Trophoblast cell (in vitro differentiated cells and primary cell): ENCODE results near the gene SLC31A1.

Experiments
- DNase-seq, 2 donors: peaks; one replicate each; pipeline ENCODE4 v3.0.0-alpha.2; 2016
- H2AFZ ChIP-seq: 2 replicates; pipeline ENCODE4 v1.6.1; 2013; ENCODE audit warnings: low read length, moderate library complexity, mild to moderate bottlenecking; ENCODE audit not compliant: insufficient read depth, poor library complexity
- H2AK5ac ChIP-seq: 2 replicates; pipeline ENCODE4 v1.6.1; 2013; ENCODE audit warnings: mild to moderate bottlenecking, low read length
- H2BK120ac ChIP-seq: 2 replicates; pipeline ENCODE4 v1.6.1; 2013; ENCODE audit warnings: low read length, mild to moderate bottlenecking, moderate library complexity; ENCODE audit not compliant: insufficient read depth, poor library complexity
- H2BK12ac ChIP-seq: 2 replicates; pipeline ENCODE4 v1.6.1; 2013; ENCODE audit warnings: mild to moderate bottlenecking, low read length, moderate library complexity
- H2BK5ac ChIP-seq: 2 replicates; pipeline ENCODE4 v1.6.1; 2013; ENCODE audit warnings: low read length, low read depth, moderate library complexity, mild to moderate bottlenecking; ENCODE audit not compliant: poor library complexity
- H3K14ac ChIP-seq: 2 replicates; pipeline ENCODE4 v1.6.1; 2013; ENCODE audit warnings: mild to moderate bottlenecking, low read length
- H3K18ac ChIP-seq: 2 replicates; pipeline ENCODE4 v1.6.1; 2013; ENCODE audit warnings: mild to moderate bottlenecking, low read length
- H3K23ac ChIP-seq: 2 replicates; pipeline ENCODE4 v1.6.1; 2013; ENCODE audit warnings: low read length
- H3K27ac ChIP-seq: 2 replicates; pipeline ENCODE4 v1.5.1; 2013; ENCODE audit warnings: low read depth, mild to moderate bottlenecking, inconsistent platforms, low read length, moderate library complexity
- H3K27me3 ChIP-seq: 2 replicates; pipeline ENCODE4 v1.6.1; 2013; ENCODE audit warnings: inconsistent platforms, mild to moderate bottlenecking, low read length, moderate library complexity; ENCODE audit not compliant: insufficient read depth
- H3K36me3 ChIP-seq, 2 experiments: 1 replicate in 1 of 2; 2 replicates in 1 of 2; pipeline ENCODE4 v1.6.1; 2013; ENCODE audit warnings: low read length in 2 of 2, mild to moderate bottlenecking in 2 of 2, moderate library complexity in 1 of 2; ENCODE audit not compliant: insufficient read depth in 2 of 2, control insufficient read depth in 1 of 2
- H3K4ac ChIP-seq: 2 replicates; pipeline ENCODE4 v1.6.1; 2013; ENCODE audit warnings: low read depth, mild to moderate bottlenecking, low read length, moderate library complexity
- H3K4me1 ChIP-seq, 2 experiments: 1 replicate in 1 of 2; 2 replicates in 1 of 2; pipeline ENCODE4 v1.6.1; 2013; ENCODE audit warnings: low read length in 2 of 2, mild to moderate bottlenecking in 2 of 2, moderate library complexity in 1 of 2; ENCODE audit not compliant: insufficient read depth in 2 of 2, control insufficient read depth in 1 of 2
- H3K4me2 ChIP-seq: 2 replicates; pipeline ENCODE4 v1.6.1; 2013; ENCODE audit warnings: inconsistent platforms, mild to moderate bottlenecking, low read length, moderate library complexity
- H3K4me3 ChIP-seq: 2 replicates; pipeline ENCODE4 v1.5.1; 2013; ENCODE audit warnings: mild to moderate bottlenecking, low read depth, low read length, inconsistent platforms
- H3K79me1 ChIP-seq: one replicate; pipeline ENCODE4 v1.6.1; 2013; ENCODE audit warnings: low read length
- H3K79me2 ChIP-seq: 2 replicates; pipeline ENCODE4 v1.6.1; 2013; ENCODE audit warnings: low read length, mild to moderate bottlenecking; ENCODE audit not compliant: control insufficient read depth, insufficient read depth, poor library complexity
- H3K9ac ChIP-seq: 2 replicates; pipeline ENCODE4 v1.6.1; 2013; ENCODE audit warnings: mild to moderate bottlenecking, low read length
- H3K9me3 ChIP-seq: 2 replicates; pipeline ENCODE4 v1.6.1; 2013; ENCODE audit warnings: low read depth, mild to moderate bottlenecking, control low read depth, inconsistent platforms, low read length; ENCODE audit not compliant: insufficient read depth
- H4K12ac ChIP-seq: 2 replicates; pipeline ENCODE4 v1.6.1; 2013; ENCODE audit warnings: low read depth, mild to moderate bottlenecking, low read length, moderate library complexity
- H4K8ac ChIP-seq: 2 replicates; pipeline ENCODE4 v1.6.1; 2013; ENCODE audit warnings: low read depth, mild to moderate bottlenecking, low read length, moderate library complexity
- H4K91ac ChIP-seq: one replicate; pipeline ENCODE4 v1.6.1; 2013; ENCODE audit warnings: low read depth, mild to moderate bottlenecking, low read length, moderate library complexity
- WGBS: extraction: QIAGEN DNeasy Blood & Tissue Kit; methylation state at CpG from one replicate; pipeline ENCODE4 v1.1.7; 2013; ENCODE audit warnings: missing lambda C conversion rate; ENCODE audit not compliant: insufficient read length, insufficient coverage; ENCODE audit errors: extremely low coverage; 5-methylcytosine and 5-hydroxymethylcytosine counted together

SLC31A1 gene

DNA sequence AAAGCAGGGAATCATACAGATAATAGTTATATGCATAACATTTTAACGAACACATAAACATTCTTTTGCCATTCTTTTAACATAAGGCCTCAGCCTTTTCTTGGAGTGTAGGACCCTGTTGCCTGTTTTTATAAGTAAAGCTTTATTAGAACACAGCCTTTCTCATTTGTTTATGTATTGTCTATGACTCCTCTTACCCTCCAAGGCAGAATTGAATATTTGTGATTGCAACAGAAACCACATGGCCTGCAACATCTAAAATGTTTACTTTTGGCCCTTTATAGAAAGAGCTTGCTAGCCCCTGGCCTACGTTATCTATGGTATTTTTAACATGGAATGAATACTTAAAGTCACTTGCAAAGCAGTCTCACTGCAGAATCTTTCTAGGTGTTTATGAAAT, 2.6 kb downstream of the SLC31A1 start:
- H3K14ac ChIP-seq: no peak overlapping the region
- H3K4ac ChIP-seq: no peak overlapping the region
- H4K12ac ChIP-seq: no peak overlapping the region
- H3K36me3 ChIP-seq: peaks cover 0 to 7% of the 10 kb centered on the region in 2 experiments
- no peak overlapping the region for H3K4me3 ChIP-seq
- no peak overlapping the region for H3K9ac ChIP-seq
- no peaks in the 10 kb centered on the region for H3K27me3 ChIP-seq
- H3K18ac ChIP-seq: no peak overlapping the region
- WGBS: no CpG with 5 or more reads among the region's 2 CpGs
- peak; percentile 54 to 83 for DNase-seq
- H4K91ac ChIP-seq: no peak overlapping the region
- H3K27ac ChIP-seq: no peak overlapping the region
- H4K8ac ChIP-seq: no peak overlapping the region
- no peak overlapping the region for H2AFZ ChIP-seq
- H3K4me1 ChIP-seq: peaks cover 6 to 9% of the 10 kb centered on the region in 2 experiments
- H2BK12ac ChIP-seq: no peak overlapping the region
- H2BK120ac ChIP-seq: no peak overlapping the region
- no peaks in the 10 kb centered on the region for H3K9me3 ChIP-seq
- H3K4me2 ChIP-seq: no peak overlapping the region
- peaks cover 6% of the 10 kb centered on the region for H3K79me1 ChIP-seq
- H3K79me2 ChIP-seq: peaks cover 10% of the 10 kb centered on the region
- no peak overlapping the region for H2AK5ac ChIP-seq
- H2BK5ac ChIP-seq: no peak overlapping the region
- H3K23ac ChIP-seq: no peak overlapping the region

DNA sequence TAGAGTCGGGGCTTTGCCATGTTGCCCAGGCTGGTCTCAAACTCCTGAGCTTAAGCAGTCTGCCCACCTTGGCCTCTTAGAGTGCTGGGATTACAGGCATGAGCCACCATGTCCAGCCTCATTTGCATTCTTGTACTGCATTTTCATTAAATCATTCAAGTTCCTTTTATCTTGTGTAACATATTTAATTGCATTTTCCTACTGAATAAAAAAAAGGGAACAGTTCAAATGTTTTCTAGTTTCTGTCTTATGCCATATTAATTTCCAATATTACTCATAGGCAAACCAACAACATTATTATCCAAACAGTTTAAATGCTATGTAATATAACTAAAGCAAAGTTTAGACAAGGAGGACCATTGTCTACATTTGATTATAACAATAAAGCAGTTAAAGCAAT, 6.1 kb downstream of the SLC31A1 start:
- Histone ChIP-seq H4K8ac (no peak overlapping the region), H3K14ac (no peak overlapping the region), H3K27me3 (no peaks in the 10 kb centered on the region), H3K36me3 (peaks cover 0 to 7% of the 10 kb centered on the region in 2 experiments), H4K91ac (no peak overlapping the region), H3K18ac (no peak overlapping the region), H2BK120ac (no peak overlapping the region), H3K27ac (no peak overlapping the region), H3K4me2 (no peak overlapping the region), H3K23ac (no peak overlapping the region), H3K79me1 (no peaks in the 10 kb centered on the region), H3K4ac (no peak overlapping the region), H4K12ac (no peak overlapping the region), H2BK5ac (no peak overlapping the region), H2BK12ac (no peak overlapping the region), H2AK5ac (no peak overlapping the region), H3K4me1 (peaks cover 3% of the 10 kb centered on the region in 2 experiments), H2AFZ (no peak overlapping the region), H3K4me3 (no peak overlapping the region), H3K79me2 (peaks cover 3% of the 10 kb centered on the region), H3K9me3 (no peaks in the 10 kb centered on the region), H3K9ac (no peak overlapping the region)
- no peak for DNase-seq
- WGBS: no CpG with 5 or more reads among the region's 1 CpG

GRCh38 chr9:113228130-113228665, 6.9 kb downstream of the SLC31A1 start:
- Histone ChIP-seq H3K4me1 (no peaks in the 10 kb centered on the region), H2AFZ (no peak overlapping the region), H2AK5ac (no peak overlapping the region), H3K27me3 (no peaks in the 10 kb centered on the region), H3K9me3 (no peaks in the 10 kb centered on the region), H3K18ac (no peak overlapping the region), H4K12ac (no peak overlapping the region), H3K23ac (no peak overlapping the region), H2BK120ac (no peak overlapping the region), H3K36me3 (peaks cover 0 to 7% of the 10 kb centered on the region in 2 experiments), H3K14ac (no peak overlapping the region), H3K79me2 (no peaks in the 10 kb centered on the region), H3K9ac (no peak overlapping the region), H3K4ac (no peak overlapping the region), H3K27ac (no peak overlapping the region), H4K8ac (no peak overlapping the region), H4K91ac (no peak overlapping the region), H3K4me3 (no peak overlapping the region), H3K4me2 (no peak overlapping the region), H2BK12ac (no peak overlapping the region), H2BK5ac (no peak overlapping the region), H3K79me1 (no peaks in the 10 kb centered on the region)
- no peak for DNase-seq
- WGBS: no CpG with 5 or more reads among the region's 3 CpGs

- no peak overlapping the region for H2BK120ac ChIP-seq
- no peaks in the 10 kb centered on the region for H3K79me2 ChIP-seq
- H3K14ac ChIP-seq: no peak overlapping the region
- H3K4me1 ChIP-seq: no peaks in the 10 kb centered on the region
- no CpG with 5 or more reads among the region's 2 CpGs for WGBS
- no peak overlapping the region for H4K12ac ChIP-seq
- H2AFZ ChIP-seq: no peak overlapping the region
- DNase-seq: no peak
- no peak overlapping the region for H3K4me2 ChIP-seq
- H2BK5ac ChIP-seq: no peak overlapping the region
- no peak overlapping the region for H3K18ac ChIP-seq
- H4K8ac ChIP-seq: no peak overlapping the region
- H3K27me3 ChIP-seq: no peaks in the 10 kb centered on the region
- H3K36me3 ChIP-seq: peaks cover 0 to 3% of the 10 kb centered on the region in 2 experiments
- H2AK5ac ChIP-seq: no peak overlapping the region
- H3K4ac ChIP-seq: no peak overlapping the region
- no peaks in the 10 kb centered on the region for H3K9me3 ChIP-seq
- no peak overlapping the region for H3K27ac ChIP-seq
- no peak overlapping the region for H3K4me3 ChIP-seq
- H3K79me1 ChIP-seq: no peaks in the 10 kb centered on the region
- H4K91ac ChIP-seq: no peak overlapping the region
- H3K9ac ChIP-seq: no peak overlapping the region
- H2BK12ac ChIP-seq: no peak overlapping the region
- no peak overlapping the region for H3K23ac ChIP-seq
Observed at GRCh38 chr9:113231701-113232100, 10.4 kb downstream of the SLC31A1 start.
